ENCODE data around the gene GSTT2B. TPM values are rescaled to one million over a fixed set of nuclear protein-coding genes. Genes with fewer than 3 reads are reported as not detected.

Gene GSTT2B
- total RNA-seq, 1 donor from 2014 or later: 4.1 TPM

Other genes starting within 250 kb of the GSTT2B start
- gene ZNF70, start 210.1 kb downstream of the GSTT2B start, total RNA-seq: 4.1 TPM
- not detected for gene VPREB3, start 206.8 kb downstream of the GSTT2B start, total RNA-seq
- not detected for gene C22orf15, start 198.2 kb downstream of the GSTT2B start, total RNA-seq
- gene CHCHD10, start 193.2 kb downstream of the GSTT2B start, total RNA-seq: 3.4 TPM
- 14.8 TPM for gene MMP11, start 188.3 kb downstream of the GSTT2B start, total RNA-seq
- 19.7 TPM for gene SMARCB1, start 174.2 kb downstream of the GSTT2B start, total RNA-seq
- gene DERL3, start 122.2 kb downstream of the GSTT2B start, total RNA-seq: 0.62 TPM
- 8.4 TPM for gene SLC2A11, start 103.3 kb downstream of the GSTT2B start, total RNA-seq
- gene MIF, start 66.8 kb downstream of the GSTT2B start, total RNA-seq: 85.2 TPM
- 3.1 TPM for gene DDTL, start 5.7 kb upstream of the GSTT2B start, total RNA-seq
- 68.6 TPM for gene DDT, start 13.2 kb upstream of the GSTT2B start, total RNA-seq
- gene GSTT2, start 18.9 kb upstream of the GSTT2B start, total RNA-seq: not detected
- not detected for gene GSTT4, start 44.3 kb upstream of the GSTT2B start, total RNA-seq
- 39.6 TPM for gene CABIN1, start 50.1 kb upstream of the GSTT2B start, total RNA-seq
- not detected for gene SUSD2, start 220.3 kb upstream of the GSTT2B start, total RNA-seq